ENCODE results near the gene CRYZL1.

Gene CRYZL1

DNA sequence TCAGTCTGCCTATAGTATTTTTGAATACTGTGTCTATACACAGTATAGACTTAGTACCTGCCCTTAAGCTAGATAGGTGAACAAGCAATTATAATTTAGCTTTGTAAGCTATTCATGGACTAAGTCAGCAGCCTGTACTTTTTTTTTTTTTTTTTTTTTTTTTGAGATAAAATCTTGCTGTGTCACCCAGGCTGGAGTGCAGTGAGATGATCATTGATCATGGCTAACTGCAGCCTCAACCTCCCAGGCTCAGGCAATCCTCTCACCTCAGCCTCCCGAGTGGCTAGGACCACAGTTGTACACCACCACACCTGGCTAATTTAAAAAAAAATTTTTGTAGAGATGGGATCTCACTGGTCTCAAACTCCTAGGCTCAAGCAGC lies 18.0 kb upstream of the CRYZL1 start:
- ChIA-PET POLR2A (no interaction called here), CTCF (no interaction called here)

DNA sequence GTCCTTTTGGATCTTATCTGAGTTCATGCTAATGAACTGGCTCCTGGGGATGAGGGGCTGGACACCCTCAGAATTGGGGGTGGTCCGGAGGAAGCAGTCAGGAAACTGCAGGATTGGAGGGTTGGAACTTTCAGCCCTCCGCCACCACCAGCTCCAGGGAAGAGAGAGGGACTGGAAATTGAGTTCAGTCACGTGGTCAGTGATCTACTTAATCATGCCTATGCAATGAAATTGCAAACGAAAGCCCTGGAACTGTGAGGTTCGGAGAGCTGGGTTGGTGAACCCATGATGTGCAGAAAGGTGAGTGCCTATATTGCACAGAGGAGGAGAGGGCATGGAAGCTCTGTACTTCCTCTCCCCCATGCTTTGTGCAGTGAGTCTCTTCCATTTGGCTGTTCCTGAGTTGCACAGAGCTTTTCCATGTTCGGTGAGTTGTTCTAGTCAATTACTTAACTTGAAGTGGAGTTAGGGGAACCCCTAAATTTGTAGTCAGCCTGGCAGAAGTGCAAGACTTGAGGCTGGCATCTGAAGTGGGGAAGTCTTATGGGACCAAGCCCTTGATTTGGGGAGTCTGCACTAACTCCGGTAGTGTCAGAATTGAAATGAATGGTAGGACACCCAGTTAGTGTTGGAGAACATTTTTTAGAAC lies 17.5 kb upstream of the CRYZL1 start:
- ChIA-PET CTCF (no interaction called here), POLR2A (no interaction called here)
- no peak for TF ChIP-seq CTCF (IDR thresholded peaks at IDR 0.05; ENCODE audit: insufficient read depth, low read length, missing control alignments)
- H3K4me3 ChIP-seq (ENCODE audit: low read depth, low read length) = no peak overlapping the region
- DNase-seq (ENCODE audit: low read depth, low spot score) = no peak

More for the DNA sequence above, 18.0 kb upstream of the CRYZL1 start:
- DNase-seq (ENCODE audit: low read depth, low spot score) = no peak
- no peak for TF ChIP-seq CTCF (IDR thresholded peaks at IDR 0.05; ENCODE audit: insufficient read depth, low read length, missing control alignments)
- no peak overlapping the region for H3K4me3 ChIP-seq (ENCODE audit: low read depth, low read length)

DNA sequence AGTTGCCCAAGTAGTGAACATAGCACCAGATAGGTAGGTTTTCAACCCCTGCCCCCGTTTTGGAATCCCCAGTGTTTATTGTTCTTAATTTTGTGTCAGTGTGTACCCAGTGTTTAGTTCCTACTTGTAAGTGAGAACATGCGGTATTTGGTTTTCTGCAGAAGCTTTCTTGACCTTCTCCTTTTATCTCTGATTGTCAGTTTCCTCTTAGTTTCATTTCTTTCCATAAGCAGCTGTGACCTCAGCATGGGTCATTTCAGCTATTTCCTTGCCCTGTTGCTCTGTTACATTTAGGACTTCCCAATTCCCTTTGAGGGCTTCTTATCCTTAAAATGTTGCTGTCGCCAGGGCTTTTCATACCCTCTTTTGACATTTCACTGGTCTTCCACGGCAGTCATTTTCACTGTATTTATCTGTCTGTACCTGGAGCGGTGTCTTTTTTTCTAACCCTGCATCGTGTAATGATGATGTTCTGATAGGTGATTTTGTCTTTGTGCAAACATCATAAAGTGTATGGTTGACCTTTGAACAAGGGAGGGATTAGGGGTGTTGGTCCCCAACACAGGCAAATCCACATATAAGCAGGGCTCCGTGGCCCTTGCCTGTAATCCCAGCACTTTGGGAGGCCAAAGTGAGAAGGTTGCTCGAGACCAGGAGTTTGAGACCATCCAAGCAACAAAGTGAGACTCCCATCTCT lies 15.7 kb upstream of the CRYZL1 start:
- no peak for DNase-seq (ENCODE audit: low read depth, low spot score)
- CTCF ChIA-PET = no interaction called here
- POLR2A ChIA-PET = no interaction called here
- no peak overlapping the region for H3K4me3 ChIP-seq (ENCODE audit: low read depth, low read length)
- no peak for TF ChIP-seq CTCF (IDR thresholded peaks at IDR 0.05; ENCODE audit: insufficient read depth, low read length, missing control alignments)

DNA sequence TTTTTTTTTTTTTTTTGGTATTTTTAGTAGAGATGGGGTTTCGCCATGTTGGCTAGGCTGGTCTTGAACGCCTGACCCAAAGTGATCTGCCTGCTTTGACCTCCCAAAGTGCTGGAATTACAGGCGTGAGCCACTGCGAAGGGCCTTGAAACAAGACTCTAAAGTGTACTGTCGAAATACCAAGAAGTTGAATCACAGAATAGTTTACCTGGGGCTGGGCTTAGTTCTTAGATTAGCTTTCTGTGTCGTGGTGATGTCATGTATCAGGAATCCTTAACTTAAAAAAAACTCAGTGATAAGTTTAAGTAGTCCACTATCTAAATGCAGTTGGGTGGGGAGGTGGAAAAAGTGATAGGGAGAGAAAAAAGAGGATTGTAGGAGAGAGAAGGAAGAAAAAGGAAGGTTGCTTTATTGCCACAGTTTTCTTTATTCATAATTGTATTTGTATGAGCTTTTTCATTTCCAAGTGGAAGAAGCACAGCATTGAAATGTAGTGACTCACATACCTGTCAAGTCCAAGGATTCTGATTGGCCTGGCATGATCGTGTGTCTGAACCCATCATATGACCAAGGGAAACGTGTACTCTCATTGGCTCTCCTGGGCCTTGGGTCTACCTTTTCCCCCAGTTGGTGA lies 14.2 kb upstream of the CRYZL1 start:
- peak; percentile 41 for DNase-seq (ENCODE audit: low read depth, low spot score)
- CTCF ChIA-PET = no interaction called here
- H3K4me3 ChIP-seq (ENCODE audit: low read depth, low read length) = no peak overlapping the region
- no peak for TF ChIP-seq CTCF (IDR thresholded peaks at IDR 0.05; ENCODE audit: insufficient read depth, low read length, missing control alignments)
- POLR2A ChIA-PET = interaction anchor here (0.7 kb wide), 1 partner anchor 243 kb away, joined by 3 read pairs; no protein-coding TSS in a partner anchor

- DNase-seq (ENCODE audit: low read depth, low spot score) = no peak
- CTCF ChIA-PET = interaction anchor here (1.3 kb wide), 1 partner anchor 10 kb away, joined by 3 read pairs; no protein-coding TSS in a partner anchor
These were observed 12.9 kb upstream of the CRYZL1 start for GRCh38 chr21:33654412-33654811.

More at GRCh38 chr21:33654412-33654811, 12.9 kb upstream of the CRYZL1 start:
- no peak for TF ChIP-seq CTCF (IDR thresholded peaks at IDR 0.05; ENCODE audit: insufficient read depth, low read length, missing control alignments)
- H3K4me3 ChIP-seq (ENCODE audit: low read depth, low read length) = no peak overlapping the region
- POLR2A ChIA-PET = no interaction called here
